ENCODE data around the gene FAM149B1. TPM values are rescaled to one million over a fixed set of nuclear protein-coding genes. Genes with fewer than 3 reads are reported as not detected.

The FAM149B1 gene
- total RNA-seq: 31.4 to 33.7 TPM (median 31.9 TPM) in 3 replicates

GRCh38 chr10:73167783-73168464 is at the start of gene FAM149B1, which contains the start of gene ECD:
FAM149B1 (plus strand) TSS chr10:73168119; CDS start chr10:73168340, 221 bp downstream.
ECD (minus strand) TSS chr10:73168008; CDS start chr10:73163937, 4,071 bp downstream.
- no peak for TF ChIP-seq CTCF (IDR thresholded peaks at IDR 0.05; ENCODE audit: unreplicated experiment)
- Mint-ChIP-seq H3K27ac (peak within 1 kb of the TSS; percentile 100), H3K4me3 (peak within 1 kb of the TSS; percentile 100), H3K9me3 (peaks cover 8% of the 10 kb centered on the region), H3K27me3 (ENCODE audit: low read depth) (no peaks in the 10 kb centered on the region), H3K36me3 (peaks cover 22% of the 10 kb centered on the region), H3K4me1 (peaks cover 20% of the 10 kb centered on the region)
- peak; percentile 82 to 93 for DNase-seq (ENCODE audit: low spot score in 2 of 2, unreplicated experiment in 2 of 2)

- Mint-ChIP-seq H3K27me3 (ENCODE audit: low read depth) (no peaks in the 10 kb centered on the region), H3K4me1 (no peaks in the 10 kb centered on the region), H3K4me3 (no peak overlapping the region), H3K27ac (no peak overlapping the region), H3K36me3 (peaks cover 14% of the 10 kb centered on the region), H3K9me3 (no peaks in the 10 kb centered on the region)
- no peak for TF ChIP-seq CTCF (IDR thresholded peaks at IDR 0.05; ENCODE audit: unreplicated experiment)
- no peak for DNase-seq (ENCODE audit: low spot score in 2 of 2, unreplicated experiment in 2 of 2)
These were observed 48.5 kb upstream of the FAM149B1 start for GRCh38 chr10:73119457-73119856.

GRCh38 chr10:73119952-73120351 is 48.0 kb upstream of the FAM149B1 start:
- Mint-ChIP-seq H3K27me3 (ENCODE audit: low read depth) (no peaks in the 10 kb centered on the region), H3K36me3 (peaks cover 15% of the 10 kb centered on the region), H3K4me3 (no peak overlapping the region), H3K4me1 (no peaks in the 10 kb centered on the region), H3K27ac (no peak overlapping the region), H3K9me3 (no peaks in the 10 kb centered on the region)
- DNase-seq (ENCODE audit: low spot score in 2 of 2, unreplicated experiment in 2 of 2): no peak
- no peak for TF ChIP-seq CTCF (IDR thresholded peaks at IDR 0.05; ENCODE audit: unreplicated experiment)

- no peak overlapping the region for H3K27ac Mint-ChIP-seq
- DNase-seq (ENCODE audit: low spot score in 2 of 2, unreplicated experiment in 2 of 2): no peak
- H3K9me3 Mint-ChIP-seq: no peaks in the 10 kb centered on the region
- peaks cover 38% of the 10 kb centered on the region for H3K36me3 Mint-ChIP-seq
- TF ChIP-seq CTCF (IDR thresholded peaks at IDR 0.05; ENCODE audit: unreplicated experiment): no peak
- no peaks in the 10 kb centered on the region for H3K27me3 Mint-ChIP-seq (ENCODE audit: low read depth)
- no peaks in the 10 kb centered on the region for H3K4me1 Mint-ChIP-seq
- no peak overlapping the region for H3K4me3 Mint-ChIP-seq
These were observed 41.6 kb upstream of the FAM149B1 start for GRCh38 chr10:73126343-73126742.

GRCh38 chr10:73131301-73131700 is 36.6 kb upstream of the FAM149B1 start:
- TF ChIP-seq CTCF (IDR thresholded peaks at IDR 0.05; ENCODE audit: unreplicated experiment): no peak
- H3K27me3 Mint-ChIP-seq (ENCODE audit: low read depth): no peaks in the 10 kb centered on the region
- peaks cover 36% of the 10 kb centered on the region for H3K36me3 Mint-ChIP-seq
- no peak overlapping the region for H3K4me3 Mint-ChIP-seq
- H3K4me1 Mint-ChIP-seq: no peaks in the 10 kb centered on the region
- no peak overlapping the region for H3K27ac Mint-ChIP-seq
- H3K9me3 Mint-ChIP-seq: no peaks in the 10 kb centered on the region
- DNase-seq (ENCODE audit: low spot score in 2 of 2, unreplicated experiment in 2 of 2): no peak
